Common myeloid progenitor, CD34-positive (primary cell): ENCODE measurements around the gene ZNF638.

Experiments used
- CTCF ChIA-PET: fragments of 350-600 bp; sonication (Branson Sonifier 250); formaldehyde crosslinking; loops from one replicate; lab custom pipeline; 2021; ENCODE audit warnings: antibody characterized with exemption; lab: Charles Lee
- POLR2A ChIA-PET: fragments of 350-600 bp; sonication (Branson Sonifier 250); formaldehyde crosslinking; loops from one replicate; lab custom pipeline; 2021; ENCODE audit warnings: antibody characterized with exemption; lab: Charles Lee
- DNase-seq, 3 donors: peaks; one replicate each; pipeline versions ENCODE4 v3.0.0 to v3.0.0-alpha.2; 2013
- H3K27ac ChIP-seq, 2 experiments: 1 replicate in 1 of 2; 2 replicates in 1 of 2; pipeline ENCODE4 v1.7.0; 2013; ENCODE audit warnings: inconsistent platforms in 2 of 2, low read length in 2 of 2, mild to moderate bottlenecking in 2 of 2, low read depth in 1 of 2, moderate library complexity in 1 of 2; ENCODE audit not compliant: severe bottlenecking in 2 of 2, insufficient read depth in 1 of 2, poor library complexity in 1 of 2
- H3K27me3 ChIP-seq, 5 experiments: replicated peaks in 2 of 5; 1 replicate in 3 of 5; 2 replicates in 2 of 5; pipeline versions ENCODE4 v1.6.1 to v1.7.0; 2013; ENCODE audit warnings: low read length in 4 of 5, mild to moderate bottlenecking in 2 of 5, moderate library complexity in 2 of 5, inconsistent platforms in 1 of 5; ENCODE audit not compliant: insufficient read depth in 5 of 5, control insufficient read depth in 4 of 5
- H3K36me3 ChIP-seq, 4 experiments: 1 replicate in 2 of 4; 2 replicates in 2 of 4; pipeline versions ENCODE4 v1.6.1 to v1.7.0; 2013; ENCODE audit warnings: low read length in 3 of 4, control low read depth in 1 of 4, mild to moderate bottlenecking in 1 of 4; ENCODE audit not compliant: control insufficient read depth in 4 of 4, insufficient read depth in 4 of 4
- H3K4me1 ChIP-seq, 4 experiments: 1 replicate in 3 of 4; 2 replicates in 1 of 4; pipeline versions ENCODE4 v1.6.1 to v1.7.1; 2013; ENCODE audit warnings: low read length in 3 of 4, mild to moderate bottlenecking in 3 of 4, control low read depth in 1 of 4, inconsistent platforms in 1 of 4, moderate library complexity in 1 of 4; ENCODE audit not compliant: control insufficient read depth in 4 of 4, insufficient read depth in 4 of 4; ENCODE audit errors: control extremely low read depth in 1 of 4
- H3K4me3 ChIP-seq, 7 experiments: 1 replicate in 4 of 7; 2 replicates in 3 of 7; pipeline versions ENCODE4 v1.5.1 to v1.7.0; 2013; ENCODE audit warnings: mild to moderate bottlenecking in 7 of 7, low read length in 6 of 7, moderate library complexity in 6 of 7, inconsistent platforms in 2 of 7, low read depth in 2 of 7, control low read depth in 1 of 7; ENCODE audit not compliant: insufficient read depth in 4 of 7, control insufficient read depth in 1 of 7; ENCODE audit errors: extremely low read depth in 1 of 7
- H3K9me3 ChIP-seq, 5 experiments: 1 replicate in 4 of 5; 2 replicates in 1 of 5; pipeline versions ENCODE4 v1.6.1 to v1.7.1; 2013; ENCODE audit warnings: low read length in 4 of 5, mild to moderate bottlenecking in 2 of 5, inconsistent platforms in 1 of 5, low read depth in 1 of 5, moderate library complexity in 1 of 5; ENCODE audit not compliant: control insufficient read depth in 4 of 5, insufficient read depth in 2 of 5; ENCODE audit errors: control extremely low read depth in 1 of 5
- WGBS: methylation state at CpG from one replicate; pipeline ENCODE4 v1.1.5; 2013; ENCODE audit not compliant: insufficient coverage; 5-methylcytosine and 5-hydroxymethylcytosine counted together

Gene ZNF638

DNA sequence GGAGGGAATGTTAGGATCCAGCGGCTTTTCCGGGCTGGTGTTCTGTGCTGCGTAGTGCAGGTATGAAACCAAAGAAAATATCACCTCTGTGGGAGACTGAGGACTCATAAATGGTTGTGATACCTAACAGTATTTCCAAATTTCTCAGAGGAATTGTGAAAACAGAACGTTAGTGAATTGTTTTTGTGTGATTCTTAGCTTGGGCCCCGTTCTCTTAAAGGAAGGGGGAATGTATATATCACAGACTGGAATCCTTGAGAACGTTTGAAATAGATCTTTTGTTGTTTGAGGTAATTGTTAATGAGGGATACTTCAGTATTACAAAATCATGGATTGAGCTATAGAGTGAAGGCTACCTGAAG lies 834 bp downstream of the ZNF638 start:
- no peaks in the 10 kb centered on the region for H3K27me3 ChIP-seq
- peaks cover 0 to 5% (median 2%) of the 10 kb centered on the region in 4 experiments for H3K36me3 ChIP-seq
- no peaks in the 10 kb centered on the region for H3K9me3 ChIP-seq
- WGBS = 0% methylated on average over 3 of the region's 6 CpGs
- peak in 1 of 3 donors; percentile 11 for DNase-seq
- H3K4me1 ChIP-seq = peaks cover 9 to 34% (median 20%) of the 10 kb centered on the region in 4 experiments
- ChIA-PET CTCF (interaction anchor here (0.6 to 4.5 kb wide), 4 partner anchors 28 to 178 kb away, joined by 3 to 37 read pairs (median 3); no protein-coding TSS in a partner anchor), POLR2A (interaction anchor here (0.6 kb wide), 1 partner anchor 96 kb away, joined by 3 read pairs; no protein-coding TSS in a partner anchor)
- H3K4me3 ChIP-seq = peak overlapping the region; percentile 65 to 98 (median 92)
- H3K27ac ChIP-seq = peak overlapping the region; percentile 96 to 98

DNA sequence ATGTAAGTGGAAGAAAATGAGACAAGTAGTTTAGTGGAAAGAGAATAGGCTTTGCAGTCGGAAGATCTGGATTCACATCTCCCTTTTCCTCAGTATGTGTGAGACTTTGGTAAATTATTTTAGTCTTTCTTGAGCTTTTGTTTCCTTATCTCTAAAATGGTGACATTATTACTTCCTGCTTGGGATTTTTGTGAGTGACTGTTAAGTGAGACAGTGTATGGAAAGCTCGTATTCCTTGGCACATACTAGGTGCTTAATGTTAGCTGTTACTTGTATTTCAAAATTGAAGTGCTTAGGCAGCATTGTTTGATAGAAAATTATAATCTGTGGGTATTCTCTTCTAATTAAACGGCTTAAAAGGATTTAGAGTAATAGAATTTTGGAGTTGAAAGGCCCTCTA lies 2.0 kb downstream of the ZNF638 start:
- H3K27ac ChIP-seq = peak overlapping the region in 1 of 2 experiments; percentile 98
- ChIA-PET POLR2A (no interaction called here), CTCF (interaction anchor here (0.6 to 1.0 kb wide), 3 partner anchors 9 to 111 kb away, joined by 3 read pairs; no protein-coding TSS in a partner anchor)
- H3K27me3 ChIP-seq = no peaks in the 10 kb centered on the region
- DNase-seq = no peak
- peaks cover 0 to 5% (median 2%) of the 10 kb centered on the region in 4 experiments for H3K36me3 ChIP-seq
- H3K4me3 ChIP-seq = peak overlapping the region in 5 of 7 experiments; percentile 87 to 98 (median 97)
- no peaks in the 10 kb centered on the region for H3K9me3 ChIP-seq
- 14% methylated on average over 1 of the region's 3 CpGs for WGBS
- peaks cover 9 to 37% (median 20%) of the 10 kb centered on the region in 4 experiments for H3K4me1 ChIP-seq

DNA sequence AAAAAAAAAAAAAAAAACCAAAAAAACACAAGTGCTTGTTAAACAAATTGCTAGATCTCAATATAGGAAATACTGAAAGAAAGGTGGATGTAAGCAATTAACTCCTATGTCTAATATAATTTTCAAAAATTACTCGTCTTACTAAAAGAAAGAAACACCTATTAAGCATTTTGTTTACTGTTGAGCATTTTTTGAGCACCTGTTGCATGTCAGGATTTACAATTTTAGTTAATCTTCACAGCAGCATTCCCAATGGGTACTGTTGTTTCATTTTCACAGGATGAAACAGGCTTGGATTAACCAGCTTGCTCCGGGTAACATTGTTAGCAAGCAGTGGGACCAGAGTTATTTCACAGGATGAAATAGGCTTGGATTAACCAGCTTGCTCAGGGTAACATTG lies 4.8 kb downstream of the ZNF638 start:
- WGBS = 100% methylated on average over 1 of the region's 2 CpGs
- Histone ChIP-seq H3K27ac (no peak overlapping the region), H3K4me1 (peaks cover 7 to 39% (median 20%) of the 10 kb centered on the region in 4 experiments), H3K4me3 (no peak overlapping the region), H3K27me3 (no peaks in the 10 kb centered on the region), H3K9me3 (no peaks in the 10 kb centered on the region), H3K36me3 (peaks cover 0 to 10% (median 3%) of the 10 kb centered on the region in 4 experiments)
- POLR2A ChIA-PET = no interaction called here
- CTCF ChIA-PET = no interaction called here
- no peak for DNase-seq

DNA sequence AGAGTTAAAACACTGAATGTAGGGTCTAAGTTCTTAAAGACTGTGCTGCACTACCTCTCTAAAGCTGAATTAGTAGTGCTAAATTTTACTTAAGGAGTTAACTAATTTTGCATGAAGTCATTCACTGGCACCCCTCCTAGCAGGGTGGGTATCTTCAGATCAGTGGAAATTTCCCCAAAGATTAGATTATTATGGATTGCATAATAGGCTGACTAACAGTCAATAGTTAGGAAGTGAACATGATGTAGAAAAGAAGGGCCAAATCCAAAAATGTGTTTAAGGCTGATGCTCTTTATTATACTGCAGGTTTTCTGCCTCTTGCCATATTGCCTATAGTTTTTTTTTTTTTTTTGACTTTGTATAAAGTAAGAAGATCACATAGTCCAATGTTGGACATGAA lies 5.2 kb downstream of the ZNF638 start:
- H3K36me3 ChIP-seq = peaks cover 0 to 10% (median 3%) of the 10 kb centered on the region in 4 experiments
- DNase-seq = peak in 1 of 3 donors; percentile 10
- no peaks in the 10 kb centered on the region for H3K27me3 ChIP-seq
- peaks cover 7 to 39% (median 20%) of the 10 kb centered on the region in 4 experiments for H3K4me1 ChIP-seq
- H3K27ac ChIP-seq = no peak overlapping the region
- H3K9me3 ChIP-seq = no peaks in the 10 kb centered on the region
- POLR2A ChIA-PET = no interaction called here
- CTCF ChIA-PET = no interaction called here
- H3K4me3 ChIP-seq = no peak overlapping the region

DNA sequence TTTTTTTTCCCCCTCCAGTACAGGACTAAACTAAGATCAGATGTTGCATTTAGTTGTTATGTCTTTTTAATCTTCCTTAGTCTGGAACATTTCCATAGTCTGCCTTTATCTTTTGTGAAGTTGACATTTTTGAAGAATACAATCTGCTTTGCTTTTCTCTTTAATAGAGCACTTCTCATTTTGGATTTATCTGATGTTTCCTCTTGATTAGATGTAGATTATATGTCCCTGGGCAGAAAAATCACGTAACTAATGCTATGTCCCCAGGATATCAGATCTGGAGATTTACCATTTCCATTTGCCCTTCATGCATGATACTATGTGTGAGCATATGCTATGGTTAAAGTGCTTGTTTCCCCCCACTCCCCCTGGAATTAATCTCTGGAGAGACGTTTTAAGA lies 6.2 kb downstream of the ZNF638 start:
- Histone ChIP-seq H3K4me1 (peaks cover 7 to 31% (median 18%) of the 10 kb centered on the region in 4 experiments), H3K4me3 (no peak overlapping the region), H3K27ac (no peak overlapping the region), H3K9me3 (no peaks in the 10 kb centered on the region), H3K36me3 (peaks cover 0 to 12% (median 3%) of the 10 kb centered on the region in 4 experiments), H3K27me3 (no peaks in the 10 kb centered on the region)
- ChIA-PET CTCF (no interaction called here), POLR2A (interaction anchor here (0.6 kb wide), 1 partner anchor 29 kb away, joined by 5 read pairs; no protein-coding TSS in a partner anchor)
- DNase-seq = no peak
- 20% methylated on average over 1 of the region's 2 CpGs for WGBS

DNA sequence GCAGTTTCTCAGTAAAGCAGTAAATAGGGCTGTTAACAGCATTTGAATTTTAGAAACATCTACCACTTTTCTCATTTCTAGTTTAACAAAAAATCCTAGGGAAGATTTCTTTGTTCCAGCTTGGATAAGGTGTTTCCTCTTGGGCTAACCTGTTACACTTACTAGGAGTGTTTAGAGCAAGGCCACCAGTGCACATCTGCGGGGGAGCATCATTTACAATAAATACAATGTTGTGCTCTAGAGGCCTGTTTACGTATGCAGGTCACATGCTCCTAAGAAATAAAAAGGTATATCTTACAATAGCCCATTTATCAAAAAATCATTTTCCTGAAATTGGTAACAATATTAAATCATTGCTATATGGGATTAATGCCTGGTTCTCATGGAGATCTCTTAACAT lies 8.1 kb downstream of the ZNF638 start:
- no peaks in the 10 kb centered on the region for H3K27me3 ChIP-seq
- H3K9me3 ChIP-seq = no peaks in the 10 kb centered on the region
- no peak overlapping the region for H3K27ac ChIP-seq
- ChIA-PET CTCF (no interaction called here), POLR2A (no interaction called here)
- no peak overlapping the region for H3K4me3 ChIP-seq
- 100% methylated on average over 1 of the region's 2 CpGs for WGBS
- no peak for DNase-seq
- H3K36me3 ChIP-seq = peaks cover 0 to 12% (median 4%) of the 10 kb centered on the region in 4 experiments
- H3K4me1 ChIP-seq = peaks cover 0 to 16% (median 6%) of the 10 kb centered on the region in 4 experiments

DNA sequence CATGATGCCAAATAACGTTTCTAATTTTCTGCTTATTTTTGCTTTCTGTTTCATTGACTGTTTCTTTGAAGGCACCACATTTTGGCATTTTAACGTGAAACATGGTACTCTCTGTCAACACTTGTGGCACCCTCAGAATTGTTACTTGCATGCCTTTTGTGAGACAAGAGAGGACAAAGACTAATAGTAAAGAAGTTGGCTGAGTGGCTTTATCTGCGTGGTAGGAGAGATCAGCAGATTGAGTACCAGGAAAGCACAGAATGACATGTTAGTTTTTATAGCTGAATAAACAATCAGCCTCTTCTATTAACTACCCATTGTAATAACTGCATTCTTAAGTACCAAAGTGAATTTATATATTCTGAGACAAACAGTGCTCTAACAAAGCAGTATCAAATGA lies 8.6 kb downstream of the ZNF638 start:
- DNase-seq = no peak
- H3K9me3 ChIP-seq = no peaks in the 10 kb centered on the region
- H3K4me1 ChIP-seq = peaks cover 0 to 13% (median 6%) of the 10 kb centered on the region in 4 experiments
- ChIA-PET CTCF (no interaction called here), POLR2A (no interaction called here)
- H3K27ac ChIP-seq = no peak overlapping the region
- no peak overlapping the region for H3K4me3 ChIP-seq
- 100% methylated on average over 2 of the region's 3 CpGs for WGBS
- peaks cover 0 to 12% (median 4%) of the 10 kb centered on the region in 4 experiments for H3K36me3 ChIP-seq
- no peaks in the 10 kb centered on the region for H3K27me3 ChIP-seq
